Ascending aorta (tissue), 2 donors: ENCODE measurements around the gene RNGTT. TPM values are rescaled to one million over a fixed set of nuclear protein-coding genes. Genes with fewer than 3 reads are reported as not detected.

ENCODE experiments used
- DNase-seq, 2 donors: peaks; one replicate each; pipeline ENCODE4 v3.0.0-alpha.2; 2019; ENCODE audit warnings: low spot score in 2 of 2
- H3K27ac ChIP-seq, 2 donors: fragments of 200-600 bp; sonication (generic); one replicate each; pipeline ENCODE4 v1.5.1; 2016 to 2017; ENCODE audit warnings: mild to moderate bottlenecking in 1 of 2
- H3K27me3 ChIP-seq: fragments of 200-600 bp; sonication (generic); one replicate; pipeline ENCODE4 v1.5.1; 2017
- H3K36me3 ChIP-seq, 2 donors: fragments of 200-600 bp; sonication (generic); one replicate each; pipeline ENCODE4 v1.5.1; 2016
- H3K4me1 ChIP-seq, 2 donors: fragments of 200-600 bp; sonication (generic); one replicate each; pipeline ENCODE4 v1.5.1; 2016 to 2017; ENCODE audit warnings: mild to moderate bottlenecking in 1 of 2
- H3K4me3 ChIP-seq, 2 donors: fragments of 200-600 bp; sonication (generic); one replicate each; pipeline ENCODE4 v1.5.1; 2016 to 2017; ENCODE audit warnings: mild to moderate bottlenecking in 1 of 2
- H3K9me3 ChIP-seq, 2 donors: fragments of 200-600 bp; sonication (generic); one replicate each; pipeline ENCODE4 v1.5.1; 2016
- intact Hi-C: fragments of 100-400 bp; cut with DNase I; formaldehyde crosslinking; loops from one replicate; pipeline ENCODE4 v1.15.1; 2023
- total RNA-seq: library from RNA; depleted of rRNA; stranded (reverse); fragments of >200 nt; gene quantifications from one replicate; pipeline ENCODE4 v1.1.0, GENCODE V29; 2016
- TF ChIP-seq, protein P1 (sequence below), 3 experiments: fragments of 200-600 bp in 2 of 3; fragments of 450-650 bp in 1 of 3; sonication (generic) in 2 of 3; IDR thresholded peaks; one replicate each; pipeline ENCODE4 v1.5.1; 2016 to 2019; ENCODE audit warnings: antibody characterized with exemption in 3 of 3, mild to moderate bottlenecking in 1 of 3, moderate library complexity in 1 of 3

RNGTT gene
- total RNA-seq, 1 donor from 2014 or later = 13.4 TPM

DNA sequence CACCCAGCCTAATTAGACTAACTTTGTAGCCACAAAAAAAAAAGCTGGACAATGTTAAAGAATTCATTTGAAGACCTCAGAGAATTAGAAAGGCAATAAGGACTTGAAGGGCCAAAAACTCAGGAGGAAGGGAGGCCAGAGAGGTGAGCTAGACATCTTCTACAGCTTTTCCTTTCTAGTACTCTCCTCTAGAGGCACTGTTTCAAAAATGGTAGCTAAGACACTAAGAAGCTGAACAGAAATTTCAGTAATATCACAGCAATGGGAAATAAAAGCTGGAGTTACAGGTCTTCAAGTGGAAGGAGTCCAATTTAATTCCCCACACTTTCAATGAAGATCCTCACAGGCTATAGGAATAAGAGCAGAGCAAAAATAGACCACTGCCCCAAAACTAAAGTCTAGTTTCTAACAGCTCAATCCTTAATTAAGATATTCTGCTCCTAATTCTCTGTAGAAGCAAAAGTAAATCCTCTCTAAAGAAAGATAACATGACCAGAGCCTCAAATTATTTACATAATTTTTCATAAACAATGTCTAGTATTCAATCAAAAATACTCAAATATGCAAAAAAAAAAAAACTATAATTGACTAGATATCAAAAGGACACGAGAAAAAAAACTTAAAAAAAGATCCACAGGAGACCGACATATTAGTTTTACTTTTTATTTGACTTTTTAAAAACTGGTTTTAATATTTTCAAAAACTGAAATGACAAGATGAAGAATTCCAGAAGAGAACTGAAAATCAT, 63.7 kb downstream of the RNGTT start:
- TF ChIP-seq, protein P1, sequence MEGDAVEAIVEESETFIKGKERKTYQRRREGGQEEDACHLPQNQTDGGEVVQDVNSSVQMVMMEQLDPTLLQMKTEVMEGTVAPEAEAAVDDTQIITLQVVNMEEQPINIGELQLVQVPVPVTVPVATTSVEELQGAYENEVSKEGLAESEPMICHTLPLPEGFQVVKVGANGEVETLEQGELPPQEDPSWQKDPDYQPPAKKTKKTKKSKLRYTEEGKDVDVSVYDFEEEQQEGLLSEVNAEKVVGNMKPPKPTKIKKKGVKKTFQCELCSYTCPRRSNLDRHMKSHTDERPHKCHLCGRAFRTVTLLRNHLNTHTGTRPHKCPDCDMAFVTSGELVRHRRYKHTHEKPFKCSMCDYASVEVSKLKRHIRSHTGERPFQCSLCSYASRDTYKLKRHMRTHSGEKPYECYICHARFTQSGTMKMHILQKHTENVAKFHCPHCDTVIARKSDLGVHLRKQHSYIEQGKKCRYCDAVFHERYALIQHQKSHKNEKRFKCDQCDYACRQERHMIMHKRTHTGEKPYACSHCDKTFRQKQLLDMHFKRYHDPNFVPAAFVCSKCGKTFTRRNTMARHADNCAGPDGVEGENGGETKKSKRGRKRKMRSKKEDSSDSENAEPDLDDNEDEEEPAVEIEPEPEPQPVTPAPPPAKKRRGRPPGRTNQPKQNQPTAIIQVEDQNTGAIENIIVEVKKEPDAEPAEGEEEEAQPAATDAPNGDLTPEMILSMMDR (IDR thresholded peaks at IDR 0.05) = no peak
- H3K9me3 ChIP-seq = no peaks in the 10 kb centered on the region
- no peaks in the 10 kb centered on the region for H3K27me3 ChIP-seq
- DNase-seq = no peak
- H3K27ac ChIP-seq = no peak overlapping the region
- H3K36me3 ChIP-seq = no peaks in the 10 kb centered on the region
- no peak overlapping the region for H3K4me3 ChIP-seq
- no peaks in the 10 kb centered on the region for H3K4me1 ChIP-seq
- intact Hi-C loops = no loop called here

DNA sequence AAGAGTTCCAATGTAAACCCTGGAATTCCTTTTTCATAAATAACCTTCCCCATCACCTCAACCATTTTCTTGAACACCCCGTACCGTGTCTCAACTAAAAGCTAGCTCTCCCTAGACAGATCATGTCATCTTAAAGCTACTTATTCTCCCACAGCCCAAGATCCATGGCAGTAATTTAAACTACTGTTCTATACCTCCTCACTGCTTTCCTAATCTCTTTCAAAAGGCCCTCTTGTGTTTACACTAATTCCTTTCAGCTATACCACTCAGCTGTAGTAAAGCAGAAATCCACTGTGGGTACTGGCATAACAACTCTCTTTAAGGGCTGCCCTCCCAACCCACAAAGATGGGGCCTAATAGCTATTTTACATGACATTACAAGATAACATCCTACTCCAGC, 67.5 kb downstream of the RNGTT start:
- TF ChIP-seq, protein P1 (IDR thresholded peaks at IDR 0.05) = no peak
- Histone ChIP-seq H3K4me1 (no peaks in the 10 kb centered on the region), H3K36me3 (no peaks in the 10 kb centered on the region), H3K9me3 (no peaks in the 10 kb centered on the region), H3K4me3 (no peak overlapping the region), H3K27me3 (no peaks in the 10 kb centered on the region), H3K27ac (no peak overlapping the region)
- DNase-seq = no peak
- intact Hi-C loops = no loop called here

DNA sequence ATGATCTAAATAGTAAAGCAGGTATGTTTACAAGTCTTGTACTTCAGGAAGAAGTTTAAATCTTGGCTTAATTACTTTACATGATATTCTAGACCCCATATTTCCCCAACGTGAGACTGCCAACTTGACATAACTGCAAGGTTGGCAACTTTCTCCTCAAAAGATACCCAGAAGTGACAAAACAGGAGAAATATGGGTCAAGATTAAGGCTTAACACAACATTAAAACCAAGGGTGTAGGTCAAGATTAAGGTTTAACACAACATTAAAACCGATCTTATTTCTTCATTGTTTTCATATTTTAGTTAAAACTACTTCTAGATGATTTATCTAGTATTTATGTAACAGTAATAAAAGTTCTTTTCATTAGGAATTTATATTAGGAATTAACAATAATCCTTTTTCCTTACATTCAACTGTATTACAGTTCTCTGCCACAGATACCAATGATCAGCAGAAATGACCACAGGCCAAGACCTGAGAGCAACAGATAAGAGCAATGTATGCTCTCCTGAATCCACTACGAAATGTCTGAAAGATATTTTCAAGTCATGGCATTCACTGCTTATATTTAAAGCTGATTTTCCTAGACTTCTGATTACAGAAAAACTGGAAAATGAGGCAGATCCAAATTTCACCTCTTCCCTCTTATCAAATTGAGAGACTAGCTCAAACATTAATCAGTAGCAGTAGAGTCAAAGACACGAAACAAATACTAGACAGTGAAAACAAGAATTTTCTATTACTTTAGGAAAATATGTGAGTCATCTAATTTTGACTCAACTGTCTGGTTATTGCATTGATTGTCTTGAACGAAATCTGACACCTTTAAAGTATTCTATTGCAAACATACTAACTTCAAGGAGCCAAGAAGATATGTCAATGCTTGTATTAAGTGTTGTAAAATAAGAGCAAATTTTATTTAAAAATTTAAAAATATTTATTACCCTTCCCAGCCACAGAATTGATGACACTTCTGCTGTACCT, 72.3 kb downstream of the RNGTT start:
- Histone ChIP-seq H3K27ac (no peak overlapping the region), H3K4me1 (peaks cover 0 to 2% of the 10 kb centered on the region in 2 donors), H3K9me3 (no peaks in the 10 kb centered on the region), H3K36me3 (peaks cover 0 to 3% of the 10 kb centered on the region in 2 donors), H3K4me3 (no peak overlapping the region), H3K27me3 (no peaks in the 10 kb centered on the region)
- no peak for DNase-seq
- intact Hi-C loops = no loop called here
- TF ChIP-seq, protein P1 (IDR thresholded peaks at IDR 0.05) = no peak

DNA sequence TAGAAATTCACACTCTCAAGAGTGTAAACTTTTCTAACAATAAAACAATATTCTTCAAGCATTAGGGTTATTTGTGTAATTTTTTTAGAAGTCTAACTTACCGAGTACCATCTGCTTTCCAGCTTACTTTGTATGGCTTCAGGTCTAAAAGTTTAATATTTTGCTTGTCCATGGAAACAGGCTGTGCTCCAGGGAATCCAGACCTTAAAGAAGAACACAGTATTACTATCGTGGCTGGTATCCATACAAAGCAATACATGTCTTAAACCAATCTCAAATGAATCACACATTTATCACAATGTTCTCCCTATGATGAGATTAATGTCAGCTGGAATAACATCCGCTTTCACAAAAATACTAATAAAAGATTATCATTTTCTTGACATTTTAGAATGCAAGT, 73.0 kb downstream of the RNGTT start:
- TF ChIP-seq, protein P1 (IDR thresholded peaks at IDR 0.05) = no peak
- DNase-seq = no peak
- peaks cover 0 to 3% of the 10 kb centered on the region in 2 donors for H3K36me3 ChIP-seq
- peaks cover 0 to 2% of the 10 kb centered on the region in 2 donors for H3K4me1 ChIP-seq
- no peaks in the 10 kb centered on the region for H3K27me3 ChIP-seq
- H3K9me3 ChIP-seq = no peaks in the 10 kb centered on the region
- no peak overlapping the region for H3K4me3 ChIP-seq
- H3K27ac ChIP-seq = no peak overlapping the region
- intact Hi-C loops = no loop called here

DNA sequence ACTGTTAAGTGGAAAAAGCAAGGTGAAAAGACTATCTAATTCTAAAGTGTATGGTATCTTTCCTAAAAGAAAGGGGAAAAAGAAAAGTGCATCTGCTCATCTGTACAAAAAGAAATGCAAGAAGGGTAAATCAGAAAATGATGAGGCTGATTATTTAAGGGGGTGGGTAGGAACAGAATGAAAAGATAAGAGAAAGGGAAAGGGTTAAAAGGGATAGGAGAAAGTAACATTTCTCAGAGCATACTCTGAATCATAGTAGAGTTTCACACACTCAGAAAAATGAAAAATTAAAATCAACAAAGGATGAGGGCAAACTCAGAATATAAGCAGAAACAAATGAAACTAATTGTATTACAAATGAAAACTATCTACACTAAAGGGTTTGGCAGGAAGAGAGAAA, 79.1 kb downstream of the RNGTT start:
- Histone ChIP-seq H3K27ac (no peak overlapping the region), H3K36me3 (peaks cover 0 to 3% of the 10 kb centered on the region in 2 donors), H3K27me3 (no peaks in the 10 kb centered on the region), H3K4me1 (no peaks in the 10 kb centered on the region), H3K4me3 (no peak overlapping the region), H3K9me3 (no peaks in the 10 kb centered on the region)
- DNase-seq = no peak
- intact Hi-C loops = no loop called here
- TF ChIP-seq, protein P1 (IDR thresholded peaks at IDR 0.05) = no peak
